Adrenal gland (tissue), 5 donors: Measurements from ENCODE around the gene ENDOV.

ENCODE experiments used
- POLR2A ChIP-seq, 2 donors: fragments of 450-650 bp; IDR thresholded peaks; one replicate each; pipeline ENCODE4 v1.6.1; 2017; ENCODE audit warnings: antibody characterized with exemption in 2 of 2, mild to moderate bottlenecking in 2 of 2, moderate library complexity in 1 of 2
- TF ChIP-seq, protein P1 (sequence below), 6 experiments: fragments of 450-650 bp in 4 of 6; fragments of 200-600 bp in 2 of 6; sonication (generic) in 1 of 6; IDR thresholded peaks; 1 replicate in 5 of 6; 2 replicates in 1 of 6; pipeline versions ENCODE4 v1.5.1 to v1.8.0; 2016 to 2021; ENCODE audit warnings: antibody characterized with exemption in 6 of 6, mild to moderate bottlenecking in 2 of 6, moderate library complexity in 1 of 6
- donor health status: DM: no; HTN: no; CAD: no.

GRCh38 chr17:80487511-80487910 lies 72.5 kb downstream of the ENDOV start:
- TF ChIP-seq, protein P1, sequence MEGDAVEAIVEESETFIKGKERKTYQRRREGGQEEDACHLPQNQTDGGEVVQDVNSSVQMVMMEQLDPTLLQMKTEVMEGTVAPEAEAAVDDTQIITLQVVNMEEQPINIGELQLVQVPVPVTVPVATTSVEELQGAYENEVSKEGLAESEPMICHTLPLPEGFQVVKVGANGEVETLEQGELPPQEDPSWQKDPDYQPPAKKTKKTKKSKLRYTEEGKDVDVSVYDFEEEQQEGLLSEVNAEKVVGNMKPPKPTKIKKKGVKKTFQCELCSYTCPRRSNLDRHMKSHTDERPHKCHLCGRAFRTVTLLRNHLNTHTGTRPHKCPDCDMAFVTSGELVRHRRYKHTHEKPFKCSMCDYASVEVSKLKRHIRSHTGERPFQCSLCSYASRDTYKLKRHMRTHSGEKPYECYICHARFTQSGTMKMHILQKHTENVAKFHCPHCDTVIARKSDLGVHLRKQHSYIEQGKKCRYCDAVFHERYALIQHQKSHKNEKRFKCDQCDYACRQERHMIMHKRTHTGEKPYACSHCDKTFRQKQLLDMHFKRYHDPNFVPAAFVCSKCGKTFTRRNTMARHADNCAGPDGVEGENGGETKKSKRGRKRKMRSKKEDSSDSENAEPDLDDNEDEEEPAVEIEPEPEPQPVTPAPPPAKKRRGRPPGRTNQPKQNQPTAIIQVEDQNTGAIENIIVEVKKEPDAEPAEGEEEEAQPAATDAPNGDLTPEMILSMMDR (IDR thresholded peaks at IDR 0.05), result no peak
- no peak for TF ChIP-seq POLR2A (IDR thresholded peaks at IDR 0.05)
